Parathyroid adenoma (tissue), 2 donors: ENCODE results near the gene PI4K2A.
"Not testable (repeated sequence)": the region's sequence is repeated elsewhere in the genome, so short reads cannot be mapped to it uniquely, and the experiment has no call there.

ENCODE experiments used
- H2AFZ ChIP-seq: fragments of 300-600 bp; sonication (generic); one replicate; pipeline ENCODE4 v1.7.0; 2017; ENCODE audit warnings: antibody characterized with exemption, mild to moderate bottlenecking
- H3K27ac ChIP-seq: fragments of 300-600 bp; sonication (generic); one replicate; pipeline ENCODE4 v1.7.0; 2017
- H3K27me3 ChIP-seq: fragments of 300-600 bp; sonication (generic); one replicate; pipeline ENCODE4 v1.7.0; 2017; ENCODE audit warnings: low read length; ENCODE audit not compliant: control insufficient read depth, insufficient read depth
- H3K36me3 ChIP-seq: fragments of 300-600 bp; sonication (generic); one replicate; pipeline ENCODE4 v1.7.0; 2017; ENCODE audit warnings: low read length; ENCODE audit not compliant: control insufficient read depth, insufficient read depth
- H3K4me1 ChIP-seq: fragments of 300-600 bp; sonication (generic); one replicate; pipeline ENCODE4 v1.7.0; 2017; ENCODE audit warnings: control low read depth
- H3K4me2 ChIP-seq: fragments of 300-600 bp; sonication (generic); one replicate; pipeline ENCODE4 v1.7.0; 2017; ENCODE audit warnings: low read length
- H3K4me3 ChIP-seq: fragments of 300-600 bp; sonication (generic); one replicate; pipeline ENCODE4 v1.7.0; 2017; ENCODE audit warnings: low read depth, low read length
- H3K79me2 ChIP-seq: fragments of 300-600 bp; sonication (generic); one replicate; pipeline ENCODE4 v1.7.0; 2017; ENCODE audit warnings: control low read depth
- H3K9ac ChIP-seq: fragments of 300-600 bp; sonication (generic); one replicate; pipeline ENCODE4 v1.7.0; 2017; ENCODE audit warnings: mild to moderate bottlenecking
- H3K9me3 ChIP-seq: fragments of 300-600 bp; sonication (generic); one replicate; pipeline ENCODE4 v1.7.0; 2017; ENCODE audit warnings: low read length; ENCODE audit not compliant: control insufficient read depth
- TF ChIP-seq, protein P1 (sequence below): fragments of 300-600 bp; sonication (generic); IDR thresholded peaks from one replicate; pipeline ENCODE4 v1.7.0; 2017; ENCODE audit warnings: antibody characterized with exemption, mild to moderate bottlenecking
- donor health status: primary hyperparathyroidism.

PI4K2A gene

DNA sequence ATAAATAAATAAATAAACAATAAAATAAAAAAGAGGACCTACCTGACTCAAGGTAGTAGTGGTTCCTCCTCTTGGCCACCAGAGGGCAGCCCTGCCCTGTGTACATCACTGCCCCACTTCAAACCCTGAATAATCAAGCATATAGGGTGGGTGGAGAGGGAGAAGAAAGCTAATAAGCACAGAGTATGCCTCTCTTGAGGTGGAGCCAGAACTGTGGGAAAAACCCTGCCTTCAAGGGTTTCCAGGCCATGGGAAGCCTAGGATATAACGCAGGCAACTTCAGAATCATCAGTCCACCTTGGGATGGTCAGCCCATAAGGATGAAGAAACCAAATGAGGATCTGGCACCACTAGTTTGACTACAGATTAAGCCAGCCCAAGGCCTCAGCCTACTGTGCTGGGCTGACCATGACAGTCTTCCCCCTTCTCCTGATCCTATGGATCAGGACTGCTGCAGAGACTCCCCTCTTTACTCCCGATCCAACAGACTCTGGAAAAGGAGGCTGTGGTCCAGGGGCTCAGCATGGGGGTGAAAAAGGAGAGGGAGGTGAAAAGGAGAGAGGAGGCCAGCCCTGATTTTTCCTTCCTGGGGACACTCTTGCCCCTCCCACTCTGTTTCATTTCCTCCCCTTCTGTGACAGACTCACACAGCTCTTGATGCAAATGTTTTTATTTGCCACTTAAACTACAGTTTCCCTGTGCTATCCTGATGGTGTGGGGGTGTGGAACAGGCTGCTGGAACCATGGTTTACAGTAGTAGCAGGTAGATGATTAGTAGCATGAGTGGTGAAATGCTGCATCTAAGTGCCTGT lies 36.5 kb downstream of the PI4K2A start:
- H3K4me3 ChIP-seq = no peak overlapping the region
- H3K4me2 ChIP-seq = no peak overlapping the region
- no peak overlapping the region for H3K9ac ChIP-seq
- no peak overlapping the region for H3K27ac ChIP-seq
- H3K4me1 ChIP-seq = no peaks in the 10 kb centered on the region
- H2AFZ ChIP-seq = no peak overlapping the region
- no peaks in the 10 kb centered on the region for H3K27me3 ChIP-seq
- no peaks in the 10 kb centered on the region for H3K79me2 ChIP-seq
- no peaks in the 10 kb centered on the region for H3K9me3 ChIP-seq
- no peaks in the 10 kb centered on the region for H3K36me3 ChIP-seq
- TF ChIP-seq, protein P1, sequence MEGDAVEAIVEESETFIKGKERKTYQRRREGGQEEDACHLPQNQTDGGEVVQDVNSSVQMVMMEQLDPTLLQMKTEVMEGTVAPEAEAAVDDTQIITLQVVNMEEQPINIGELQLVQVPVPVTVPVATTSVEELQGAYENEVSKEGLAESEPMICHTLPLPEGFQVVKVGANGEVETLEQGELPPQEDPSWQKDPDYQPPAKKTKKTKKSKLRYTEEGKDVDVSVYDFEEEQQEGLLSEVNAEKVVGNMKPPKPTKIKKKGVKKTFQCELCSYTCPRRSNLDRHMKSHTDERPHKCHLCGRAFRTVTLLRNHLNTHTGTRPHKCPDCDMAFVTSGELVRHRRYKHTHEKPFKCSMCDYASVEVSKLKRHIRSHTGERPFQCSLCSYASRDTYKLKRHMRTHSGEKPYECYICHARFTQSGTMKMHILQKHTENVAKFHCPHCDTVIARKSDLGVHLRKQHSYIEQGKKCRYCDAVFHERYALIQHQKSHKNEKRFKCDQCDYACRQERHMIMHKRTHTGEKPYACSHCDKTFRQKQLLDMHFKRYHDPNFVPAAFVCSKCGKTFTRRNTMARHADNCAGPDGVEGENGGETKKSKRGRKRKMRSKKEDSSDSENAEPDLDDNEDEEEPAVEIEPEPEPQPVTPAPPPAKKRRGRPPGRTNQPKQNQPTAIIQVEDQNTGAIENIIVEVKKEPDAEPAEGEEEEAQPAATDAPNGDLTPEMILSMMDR = peak; percentile 93

DNA sequence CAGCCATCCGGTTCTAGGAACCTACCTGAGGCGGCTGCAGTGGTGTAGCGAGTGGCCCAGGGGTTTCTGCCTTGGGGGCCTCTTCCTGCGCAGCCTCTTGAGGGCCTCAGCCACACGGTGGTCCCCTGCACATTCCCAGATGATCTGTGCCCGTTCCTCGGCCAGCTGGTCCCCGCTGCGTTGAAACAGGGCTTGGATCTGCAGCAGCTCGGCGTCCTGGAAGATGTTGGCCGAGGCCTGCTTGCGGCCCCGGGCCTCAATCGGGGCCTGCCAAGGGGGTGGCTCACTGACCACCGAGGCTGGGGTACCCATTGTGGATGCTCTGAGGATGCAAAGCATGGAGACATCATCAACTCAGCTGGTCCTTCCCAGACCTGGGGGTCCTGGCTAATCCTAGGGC lies 39.1 kb downstream of the PI4K2A start:
- H3K4me1 ChIP-seq = no peaks in the 10 kb centered on the region
- no peak overlapping the region for H3K9ac ChIP-seq
- no peak overlapping the region for H2AFZ ChIP-seq
- H3K4me3 ChIP-seq = no peak overlapping the region
- no peaks in the 10 kb centered on the region for H3K36me3 ChIP-seq
- no peak overlapping the region for H3K27ac ChIP-seq
- H3K27me3 ChIP-seq = no peaks in the 10 kb centered on the region
- no peaks in the 10 kb centered on the region for H3K79me2 ChIP-seq
- TF ChIP-seq, protein P1 = no peak
- H3K4me2 ChIP-seq = no peak overlapping the region
- H3K9me3 ChIP-seq = no peaks in the 10 kb centered on the region

DNA sequence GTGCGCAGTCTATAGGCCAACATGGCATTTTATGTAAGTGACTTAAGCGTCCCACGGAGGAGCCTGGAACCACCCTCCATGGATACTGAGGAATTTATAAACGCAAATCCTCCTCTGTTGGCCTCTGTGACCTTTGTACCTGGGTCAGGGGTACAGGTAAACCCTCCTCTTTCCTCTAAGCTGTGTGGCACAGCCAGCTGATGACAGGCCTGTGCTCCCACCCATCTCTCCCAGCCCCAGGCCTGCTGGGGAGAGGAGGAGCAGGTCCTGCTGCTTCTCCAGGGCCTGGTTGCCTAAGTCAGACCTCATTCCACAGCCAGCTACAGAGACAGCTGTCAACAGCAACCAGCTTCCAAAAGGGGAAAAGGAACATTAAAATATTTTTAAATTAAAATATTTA lies 41.6 kb downstream of the PI4K2A start:
- TF ChIP-seq, protein P1 = no peak
- Histone ChIP-seq H3K36me3 (no peaks in the 10 kb centered on the region), H3K4me3 (no peak overlapping the region), H3K79me2 (peaks cover 4% of the 10 kb centered on the region), H3K27ac (no peak overlapping the region), H3K9me3 (no peaks in the 10 kb centered on the region), H2AFZ (no peak overlapping the region), H3K27me3 (no peaks in the 10 kb centered on the region), H3K9ac (no peak overlapping the region), H3K4me1 (peaks cover 15% of the 10 kb centered on the region), H3K4me2 (no peak overlapping the region)

DNA sequence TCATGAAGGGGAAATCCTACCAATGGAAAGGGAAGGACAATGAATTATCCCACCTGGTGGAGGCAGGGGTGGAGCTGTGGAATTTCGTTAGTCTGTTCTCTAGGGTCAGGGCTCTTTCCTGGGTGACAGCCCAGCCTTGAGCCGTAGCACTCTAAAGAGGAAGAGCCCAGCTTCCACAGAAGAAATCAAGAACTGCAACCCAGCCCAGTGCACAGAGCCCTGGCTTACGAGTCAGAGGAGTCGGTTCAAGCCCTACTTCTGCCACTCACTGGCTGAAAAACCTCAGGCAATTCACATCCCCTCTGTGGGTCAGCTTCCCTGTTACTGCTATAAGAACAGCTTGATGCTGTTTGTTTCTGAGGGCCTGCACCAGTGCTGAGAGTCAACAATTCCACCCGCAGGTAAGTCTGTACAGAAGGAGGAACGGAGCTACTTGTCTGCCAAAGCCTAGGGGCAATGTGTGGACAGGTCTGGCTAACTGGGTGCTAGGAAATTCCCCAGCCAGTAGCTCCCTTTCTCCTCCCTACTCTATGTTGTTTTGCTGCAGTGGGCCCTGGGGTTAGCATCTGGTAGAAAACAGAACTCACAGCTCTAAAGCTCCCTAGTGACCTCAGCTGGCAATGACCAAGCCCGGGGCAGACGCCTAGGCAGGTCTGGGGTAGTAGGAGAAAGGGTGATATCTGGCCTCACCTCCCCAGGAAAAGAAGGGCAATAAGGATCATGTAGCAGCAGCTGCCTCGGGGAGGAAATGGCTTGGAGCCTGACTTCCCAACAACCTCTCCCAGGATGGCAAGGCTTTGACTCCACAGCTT lies 43.3 kb downstream of the PI4K2A start:
- Histone ChIP-seq H3K27ac (no peak overlapping the region), H3K79me2 (peaks cover 4% of the 10 kb centered on the region), H2AFZ (no peak overlapping the region), H3K4me1 (peaks cover 21% of the 10 kb centered on the region), H3K4me2 (no peak overlapping the region), H3K27me3 (no peaks in the 10 kb centered on the region), H3K36me3 (no peaks in the 10 kb centered on the region), H3K4me3 (no peak overlapping the region), H3K9me3 (no peaks in the 10 kb centered on the region), H3K9ac (no peak overlapping the region)
- TF ChIP-seq, protein P1 = no peak

DNA sequence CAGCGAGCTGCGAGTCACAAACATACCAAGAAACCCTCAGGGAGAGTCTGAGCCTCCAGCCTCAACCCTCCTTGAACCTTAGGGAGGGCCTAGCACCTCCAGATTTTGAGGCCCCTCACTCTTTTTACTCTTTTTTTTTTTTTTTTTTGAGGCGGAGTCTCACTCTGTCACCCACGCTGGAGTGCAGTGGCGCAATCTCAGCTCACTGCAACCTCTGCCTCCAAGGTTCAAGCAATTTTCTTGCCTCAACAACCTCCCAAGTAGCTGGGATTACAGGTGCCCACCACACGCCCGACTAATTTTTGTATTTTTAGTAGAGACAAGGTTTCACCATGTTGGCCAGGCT lies 43.9 kb downstream of the PI4K2A start:
- not testable (repeated sequence) for H3K9me3 ChIP-seq, H2AFZ ChIP-seq, H3K9ac ChIP-seq, H3K27ac ChIP-seq, H3K79me2 ChIP-seq, H3K27me3 ChIP-seq, H3K4me3 ChIP-seq, H3K36me3 ChIP-seq, H3K4me2 ChIP-seq
- H3K4me1 ChIP-seq = peaks cover 21% of the 10 kb centered on the region
